HG02840 (cell line): ENCODE data around the gene ATP5PD.
"Not testable (repeated sequence)": the region's sequence is repeated elsewhere in the genome, so short reads cannot be mapped to it uniquely, and the experiment has no call there.

Experiments used
- ATAC-seq: cut with Tn5 transposase; IDR thresholded peaks from one replicate; pipeline ENCODE4 v1.9.1; 2021; ENCODE audit warnings: mild to moderate bottlenecking, moderate library complexity, moderate number of reproducible peaks; ENCODE audit not compliant: unreplicated experiment, low FRiP score

ATP5PD gene

DNA sequence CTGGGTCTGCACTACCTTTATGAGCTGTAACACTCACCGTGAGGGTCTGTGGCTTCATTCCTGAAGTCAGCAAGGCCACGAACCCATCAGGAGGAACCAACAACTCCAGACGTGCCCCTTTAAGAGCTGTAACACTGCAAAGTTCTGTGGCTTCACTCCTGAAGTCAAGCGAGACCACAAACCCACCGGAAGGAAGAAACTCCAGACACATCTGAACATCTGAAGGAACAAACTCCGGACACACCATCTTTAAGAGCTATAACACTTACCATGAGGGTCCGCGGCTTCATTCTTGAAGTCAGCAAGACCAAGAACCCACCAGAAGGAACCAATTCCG, 21.4 kb downstream of the ATP5PD start:
- not testable (repeated sequence) for ATAC-seq

DNA sequence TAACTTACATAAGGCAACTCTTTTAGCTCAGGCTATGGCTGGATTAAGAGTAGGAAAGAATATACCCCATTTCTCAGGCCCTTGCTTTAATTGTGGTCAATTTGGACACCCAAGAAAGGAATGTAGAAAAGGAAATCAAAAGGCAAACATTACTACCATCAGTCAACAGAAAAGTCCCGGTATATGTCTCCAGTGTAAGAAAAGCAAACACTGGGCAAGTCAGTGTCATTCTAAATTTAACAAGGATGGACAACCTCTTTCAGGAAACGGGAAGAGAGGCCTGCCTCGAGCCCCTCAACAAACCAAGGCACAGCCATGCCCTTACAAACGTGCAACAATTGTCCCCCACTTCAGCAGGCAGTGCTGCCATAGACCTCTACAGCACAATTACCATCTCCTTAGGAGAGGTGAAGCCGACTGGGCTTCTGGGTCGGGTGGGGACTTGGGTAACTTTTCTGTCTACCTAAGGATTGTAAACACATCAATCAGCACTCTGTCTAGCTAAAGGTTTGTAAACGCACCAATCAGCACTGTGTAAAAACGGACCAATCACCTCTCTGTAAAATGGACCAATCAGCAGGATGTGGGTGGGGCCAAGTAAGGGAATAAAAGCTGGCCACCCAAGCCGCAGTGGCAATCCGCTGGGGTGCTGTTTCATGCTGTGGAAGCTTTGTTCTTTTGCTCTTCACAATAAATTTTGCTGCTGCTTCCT, 21.9 kb downstream of the ATP5PD start:
- ATAC-seq, result no peak

DNA sequence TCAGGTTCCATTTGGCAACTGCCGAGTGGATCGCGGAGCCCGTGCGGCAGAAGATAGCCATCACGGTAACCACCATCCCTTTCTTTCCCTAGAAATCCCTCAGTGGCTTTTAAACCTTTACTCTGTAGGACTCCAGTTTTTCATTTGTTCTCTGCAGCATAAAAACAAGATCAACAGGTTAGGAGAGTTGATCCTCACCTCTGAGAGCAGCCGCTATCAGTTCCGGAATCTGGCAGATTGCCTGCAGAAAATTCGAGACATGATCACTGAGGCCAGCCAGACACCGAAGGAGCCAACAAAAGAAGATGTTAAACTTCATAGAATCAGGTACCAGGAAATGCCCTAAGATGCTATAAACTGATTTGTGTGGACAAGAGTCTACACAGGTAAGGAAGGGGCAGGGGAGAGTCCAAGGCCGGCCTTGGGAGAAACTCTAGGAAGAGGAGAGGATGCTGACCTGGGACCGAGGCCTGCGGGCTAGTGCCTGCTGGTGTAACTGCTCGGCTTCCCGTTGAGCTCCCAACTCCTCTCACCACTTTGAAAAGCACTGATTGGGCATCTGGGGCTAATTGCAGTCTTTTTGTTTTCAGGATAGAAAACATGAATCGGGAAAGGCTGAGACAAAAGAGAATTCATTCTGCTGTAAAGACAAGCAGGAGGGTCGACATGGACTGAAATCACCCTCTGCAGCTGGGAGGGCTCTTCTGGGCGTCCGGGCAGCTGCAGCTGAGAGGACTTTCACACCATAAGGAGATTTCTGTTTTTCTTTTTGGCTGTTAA, 26.2 kb downstream of the ATP5PD start:
- no peak for ATAC-seq

DNA sequence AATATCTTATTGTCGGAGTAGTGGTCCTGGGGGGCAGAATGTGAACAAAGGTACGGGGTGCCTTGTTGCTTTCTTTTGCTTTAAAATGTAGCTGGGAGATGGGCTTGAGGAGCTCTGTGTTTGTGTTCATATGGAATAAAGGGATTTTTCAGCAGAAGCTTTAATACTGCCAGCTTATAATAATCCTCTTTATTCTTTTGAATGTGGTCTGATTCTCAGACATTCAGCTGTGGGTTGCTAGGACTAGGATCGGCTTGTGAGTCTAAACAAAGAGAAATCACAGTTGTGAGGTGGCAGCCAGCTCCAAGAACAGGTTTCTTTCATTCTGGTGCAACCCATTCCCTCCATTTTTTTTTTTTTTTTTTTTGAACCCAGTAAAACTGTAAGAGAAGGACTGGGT, 27.1 kb downstream of the ATP5PD start:
- no peak for ATAC-seq

DNA sequence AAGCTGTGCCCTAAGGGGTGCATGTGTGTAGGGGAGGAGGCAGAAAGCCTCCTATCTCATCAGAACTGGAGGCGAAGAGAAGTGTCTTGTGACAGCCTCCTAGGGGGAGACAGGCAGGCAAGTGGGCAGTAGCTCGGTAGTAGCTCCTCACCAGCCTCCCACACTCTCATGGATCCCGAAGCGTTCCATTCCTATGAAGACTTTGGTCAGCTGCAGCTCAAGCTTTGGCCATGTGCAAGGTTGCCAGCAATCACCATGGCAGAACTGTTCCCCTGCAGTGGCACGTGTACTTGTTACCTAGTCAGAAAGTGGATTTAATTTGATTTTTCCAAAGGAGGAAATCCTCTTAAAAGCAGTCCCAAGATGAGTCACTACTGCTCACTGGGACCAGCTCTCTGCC, 27.6 kb downstream of the ATP5PD start:
- no peak for ATAC-seq

DNA sequence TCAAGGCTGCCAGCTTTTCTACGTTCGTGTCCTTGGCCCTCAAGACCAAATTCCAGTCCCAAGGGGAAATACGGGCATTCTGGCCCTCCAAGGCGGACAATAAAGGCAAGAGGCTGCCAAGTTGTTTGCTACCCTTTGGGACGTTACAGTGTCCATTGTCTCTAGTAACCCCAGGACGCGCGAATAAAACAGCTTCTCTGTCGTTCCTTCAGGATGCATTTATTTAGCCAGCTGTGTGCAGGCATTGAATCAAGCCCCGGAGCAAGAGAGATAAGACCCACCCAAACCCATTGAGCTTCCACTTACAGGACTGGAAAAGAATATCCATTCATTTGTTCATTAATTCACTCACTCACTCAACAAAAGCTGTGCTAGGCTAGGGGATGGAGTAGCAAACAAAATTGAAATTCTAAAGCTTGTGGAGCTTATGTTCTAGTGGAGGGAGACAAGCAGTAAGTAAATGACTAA, 33.6 kb downstream of the ATP5PD start:
- ATAC-seq, result no peak

DNA sequence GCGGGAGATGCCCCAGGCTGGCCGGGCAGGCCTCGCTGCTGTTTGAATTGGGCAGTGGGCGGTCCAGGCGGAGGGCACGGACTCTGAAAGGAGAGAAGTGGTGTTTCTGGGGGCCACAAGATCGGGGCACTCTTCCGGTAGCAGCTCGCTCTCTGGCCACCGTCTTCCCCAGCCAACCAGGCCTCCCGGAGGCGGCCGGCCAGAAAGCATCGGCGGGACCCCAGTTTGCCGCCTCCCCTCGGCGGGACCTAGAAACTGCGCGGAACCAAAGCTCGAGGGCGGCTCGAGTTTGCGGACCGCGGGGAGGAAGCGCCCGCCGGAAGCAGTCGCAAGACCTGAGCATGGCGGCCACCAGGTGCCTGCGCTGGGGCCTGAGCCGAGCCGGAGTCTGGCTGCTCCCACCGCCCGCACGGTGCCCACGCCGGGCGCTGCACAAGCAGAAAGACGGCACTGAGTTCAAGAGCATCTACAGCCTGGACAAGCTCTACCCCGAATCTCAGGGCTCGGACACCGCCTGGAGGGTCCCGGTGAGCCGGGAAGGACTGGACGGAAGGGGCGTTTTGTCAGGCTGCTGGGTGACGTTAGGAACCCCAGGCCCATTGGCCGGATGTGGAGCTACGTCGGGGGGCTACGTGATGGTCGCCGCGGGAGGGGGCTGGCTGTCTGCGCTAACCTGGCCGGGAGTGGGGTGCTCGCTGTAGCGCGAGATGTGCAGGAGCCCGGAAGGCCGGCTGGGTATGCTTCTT, 34.2 kb downstream of the ATP5PD start, which contains the start of gene MRPL58:
MRPL58 (plus strand) TSS at position 325 of the 746 bp plus-strand sequence; CDS start at position 342, 17 bp downstream.
- ATAC-seq, result peak; percentile 91

DNA sequence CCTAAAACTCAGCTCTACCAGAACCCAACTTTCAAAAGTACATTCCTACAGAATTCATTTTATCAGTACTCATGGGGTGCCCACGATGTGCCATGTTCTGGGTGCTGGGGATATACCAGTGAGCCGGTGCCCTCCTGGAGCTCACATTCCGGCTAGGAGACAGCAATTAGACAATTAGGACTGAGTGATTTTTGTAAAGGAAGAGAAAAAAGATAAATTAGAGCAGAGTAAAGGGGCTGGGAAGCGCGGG, 34.7 kb downstream of the ATP5PD start:
- ATAC-seq, result no peak

DNA sequence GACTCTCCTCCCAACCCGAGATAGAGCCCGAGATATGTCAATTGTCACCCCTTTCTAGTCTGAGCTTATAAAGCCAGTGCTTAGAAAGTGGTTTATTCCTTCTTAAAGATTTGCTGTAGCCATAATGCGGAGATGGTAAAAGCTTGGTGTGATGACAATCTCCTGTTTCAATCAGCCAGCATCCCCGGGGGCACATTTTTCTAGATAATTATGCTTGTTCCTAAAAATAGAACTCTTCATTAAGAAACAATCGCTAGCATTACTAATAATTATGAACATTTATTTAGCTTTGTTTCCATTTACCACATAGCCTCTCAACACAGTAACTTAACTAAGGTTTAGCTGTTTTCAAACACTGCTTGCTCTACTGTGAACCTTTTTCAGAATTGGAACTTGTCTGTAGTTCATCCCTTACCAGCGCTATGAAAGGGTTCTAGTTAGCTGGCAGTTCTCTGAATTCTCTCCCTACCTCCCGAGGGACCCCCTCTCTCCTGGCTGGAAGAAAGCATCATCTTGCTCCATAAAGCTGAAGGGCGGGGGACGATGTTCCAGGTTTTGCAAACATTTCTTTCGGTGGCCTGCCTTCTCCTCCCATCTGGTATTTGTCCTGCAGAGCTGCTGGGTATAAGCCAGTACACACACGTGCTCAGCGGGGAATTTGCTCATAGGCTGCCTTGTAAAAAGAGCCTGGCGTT, 35.2 kb downstream of the ATP5PD start:
- no peak for ATAC-seq

DNA sequence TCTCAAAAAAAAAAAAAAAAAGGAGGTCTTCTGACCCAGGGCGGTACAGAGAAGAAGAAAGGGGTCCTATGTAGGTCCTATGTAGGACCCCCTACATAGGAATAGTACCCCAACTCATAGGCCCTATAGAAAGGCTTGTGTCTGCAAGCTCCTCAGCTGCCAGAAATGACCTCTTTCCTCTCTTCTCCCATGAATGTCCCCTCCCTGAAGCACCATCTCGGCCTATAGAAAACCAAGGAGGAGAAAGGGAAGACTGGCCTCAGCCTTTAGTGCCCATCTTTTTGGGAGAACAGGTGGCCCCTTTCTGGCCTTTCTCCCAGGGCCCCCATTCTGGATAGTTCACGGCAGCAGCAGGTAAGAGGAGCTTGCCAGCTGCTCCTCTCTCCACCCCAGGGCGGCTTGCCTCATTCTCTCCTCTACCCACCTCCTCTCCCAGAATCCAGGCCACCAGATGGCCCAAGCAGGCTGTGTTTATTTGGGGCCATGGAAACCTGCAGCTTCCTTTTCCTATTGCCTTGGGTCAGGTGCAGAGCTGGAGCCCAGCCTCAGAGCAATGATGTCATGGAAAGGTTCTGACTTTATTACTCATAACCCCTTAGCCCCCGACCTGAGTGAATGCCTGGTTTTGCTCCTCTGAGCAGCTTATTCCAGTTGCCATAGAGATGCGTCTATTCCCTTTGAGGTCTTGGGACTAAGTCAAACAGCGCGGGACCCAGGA, 35.9 kb downstream of the ATP5PD start:
- ATAC-seq, result no peak

DNA sequence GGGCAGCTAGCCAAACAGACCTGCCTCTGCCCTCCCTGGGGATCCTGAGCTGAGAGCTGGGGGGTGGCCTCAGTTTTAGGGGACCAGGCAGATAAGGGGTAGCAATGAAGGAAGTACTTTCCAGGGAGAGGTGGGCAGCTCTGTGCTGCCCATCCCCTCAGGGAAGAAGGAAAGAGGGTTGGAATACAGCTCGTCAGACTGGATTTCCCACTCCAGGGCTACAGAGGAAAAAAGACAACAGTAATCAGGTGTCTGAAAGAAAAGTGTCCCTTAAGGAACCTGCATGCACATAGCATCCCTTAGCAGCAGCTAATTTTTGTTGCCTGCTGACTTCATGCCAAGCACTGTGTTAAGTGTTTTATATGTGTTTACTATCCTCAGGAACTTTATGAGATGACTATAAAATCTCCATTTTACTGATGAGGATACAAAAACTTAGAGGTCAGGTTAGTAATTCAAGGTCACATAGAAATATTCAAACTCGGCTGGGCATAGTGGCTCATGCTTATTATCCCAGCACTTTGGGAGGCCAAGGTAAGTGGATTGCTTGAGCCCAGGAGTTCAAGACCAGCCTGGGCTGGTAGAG, 37.5 kb downstream of the ATP5PD start:
- ATAC-seq, result no peak

DNA sequence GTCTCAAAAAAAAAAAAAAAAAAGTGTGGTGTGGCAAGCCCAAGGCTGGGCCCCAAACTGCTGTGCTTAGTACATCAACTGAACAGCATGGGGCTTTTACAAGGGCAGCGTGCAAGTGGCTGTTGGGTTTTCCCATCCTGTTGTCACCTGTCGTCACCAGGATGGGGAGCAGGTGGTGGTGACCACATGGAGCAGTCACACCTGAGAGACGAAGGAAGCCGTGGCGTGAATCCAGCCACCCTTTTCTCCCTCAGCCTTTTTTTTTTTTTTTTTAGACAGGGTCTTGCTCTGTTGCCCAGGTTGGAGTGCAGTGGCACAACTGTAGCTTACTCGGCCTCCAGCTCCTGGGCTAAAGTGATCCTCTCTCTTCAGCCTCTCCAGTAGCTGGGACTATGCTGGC, 38.4 kb downstream of the ATP5PD start:
- ATAC-seq, result no peak

DNA sequence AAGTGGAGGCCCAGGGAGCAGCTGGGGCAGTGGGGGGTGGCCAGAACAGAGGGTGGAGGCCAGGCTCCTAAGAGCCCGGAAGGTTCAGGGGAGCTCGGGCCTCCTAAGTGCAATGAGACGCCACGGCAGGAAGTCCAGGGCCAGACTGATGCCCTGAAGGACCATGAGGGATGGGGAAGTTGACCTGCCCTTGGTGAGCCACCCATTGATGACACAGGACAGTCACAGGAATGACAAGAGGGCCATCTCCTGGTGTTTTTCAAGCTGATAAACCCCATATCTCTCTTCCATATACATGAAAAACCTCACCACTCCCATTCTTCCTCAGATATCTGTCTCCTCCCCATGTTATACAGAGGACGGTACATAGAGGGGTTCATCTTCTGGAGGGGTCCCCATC, 40.1 kb downstream of the ATP5PD start:
- no peak for ATAC-seq

DNA sequence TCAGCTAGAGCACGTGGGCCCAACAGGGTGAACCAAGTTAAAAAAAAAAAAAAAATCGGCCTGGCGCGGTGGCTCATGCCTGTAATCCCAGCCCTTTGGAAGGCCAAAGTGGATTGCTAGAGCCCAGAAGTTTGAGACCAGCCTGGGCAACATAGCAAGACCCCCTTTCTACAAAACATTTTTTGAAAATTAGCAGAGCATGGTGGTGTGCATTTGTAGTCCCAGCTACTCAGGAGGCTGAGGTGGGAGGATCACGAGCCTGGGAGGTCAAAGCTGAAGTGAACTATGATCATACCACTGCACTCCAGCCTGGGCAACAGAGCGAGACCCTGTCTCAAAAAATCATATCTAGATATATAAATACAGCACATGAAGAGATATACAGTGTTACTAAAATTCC, 40.7 kb downstream of the ATP5PD start:
- ATAC-seq, result not testable (repeated sequence)

DNA sequence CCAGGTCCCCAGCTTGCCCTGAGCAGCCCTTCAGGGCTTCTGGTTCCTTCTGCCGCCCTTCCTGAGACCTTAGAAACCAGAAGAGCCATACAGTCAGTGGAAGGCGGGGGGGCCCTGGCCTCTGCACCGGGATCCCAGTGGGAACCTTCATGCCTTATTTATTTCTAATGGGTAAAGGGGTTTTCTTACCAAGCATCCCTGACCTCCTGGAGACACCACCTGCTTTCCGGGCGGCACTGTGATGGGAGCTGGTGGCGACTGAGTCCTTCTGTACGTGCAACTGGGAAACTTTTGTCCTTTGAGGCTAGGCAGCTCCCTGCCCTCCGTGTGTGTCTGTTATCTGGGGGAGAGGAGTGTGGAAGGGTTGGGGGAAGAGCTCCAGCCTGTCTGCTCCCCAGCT, 41.5 kb downstream of the ATP5PD start:
- ATAC-seq, result no peak

DNA sequence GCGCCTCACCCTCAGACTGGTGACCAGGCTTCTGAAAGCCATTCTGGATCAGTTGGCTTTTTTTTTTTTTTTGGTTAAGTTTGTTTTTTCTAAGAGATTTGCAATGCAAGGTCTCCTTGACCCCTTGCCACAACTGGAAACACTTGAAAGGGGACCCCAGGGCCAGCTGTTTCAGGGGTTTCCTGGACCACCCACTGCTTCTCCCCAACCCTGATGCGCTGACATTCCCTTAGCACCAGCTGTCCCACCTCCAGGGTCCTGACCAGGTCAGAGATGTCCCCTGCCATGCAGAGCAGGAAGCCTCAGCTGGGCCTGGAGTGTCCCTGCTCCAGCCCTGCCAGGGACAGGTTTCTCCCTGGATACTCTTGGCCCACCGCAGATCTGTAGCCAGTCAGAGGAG, 42.4 kb downstream of the ATP5PD start:
- no peak for ATAC-seq

DNA sequence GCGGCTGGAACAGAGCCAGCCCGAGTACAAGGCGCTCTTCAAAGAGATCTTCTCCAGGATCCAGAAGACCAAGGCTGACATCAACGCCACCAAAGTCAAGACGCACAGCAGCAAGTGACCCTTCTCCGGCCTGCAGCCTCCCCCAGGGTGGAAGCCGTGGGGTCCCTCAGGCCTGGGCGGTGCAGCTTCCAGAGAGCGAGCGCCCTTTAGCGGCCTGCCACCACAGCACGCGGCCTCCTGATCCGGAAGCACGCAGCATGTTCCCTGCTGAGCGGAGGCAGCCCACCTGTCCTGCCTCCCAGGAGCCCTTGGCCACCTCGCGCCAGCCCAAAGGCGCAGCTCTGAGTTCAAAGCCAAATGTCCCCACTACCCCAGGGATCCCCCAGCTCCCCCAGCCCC, 42.8 kb downstream of the ATP5PD start:
- ATAC-seq, result no peak

DNA sequence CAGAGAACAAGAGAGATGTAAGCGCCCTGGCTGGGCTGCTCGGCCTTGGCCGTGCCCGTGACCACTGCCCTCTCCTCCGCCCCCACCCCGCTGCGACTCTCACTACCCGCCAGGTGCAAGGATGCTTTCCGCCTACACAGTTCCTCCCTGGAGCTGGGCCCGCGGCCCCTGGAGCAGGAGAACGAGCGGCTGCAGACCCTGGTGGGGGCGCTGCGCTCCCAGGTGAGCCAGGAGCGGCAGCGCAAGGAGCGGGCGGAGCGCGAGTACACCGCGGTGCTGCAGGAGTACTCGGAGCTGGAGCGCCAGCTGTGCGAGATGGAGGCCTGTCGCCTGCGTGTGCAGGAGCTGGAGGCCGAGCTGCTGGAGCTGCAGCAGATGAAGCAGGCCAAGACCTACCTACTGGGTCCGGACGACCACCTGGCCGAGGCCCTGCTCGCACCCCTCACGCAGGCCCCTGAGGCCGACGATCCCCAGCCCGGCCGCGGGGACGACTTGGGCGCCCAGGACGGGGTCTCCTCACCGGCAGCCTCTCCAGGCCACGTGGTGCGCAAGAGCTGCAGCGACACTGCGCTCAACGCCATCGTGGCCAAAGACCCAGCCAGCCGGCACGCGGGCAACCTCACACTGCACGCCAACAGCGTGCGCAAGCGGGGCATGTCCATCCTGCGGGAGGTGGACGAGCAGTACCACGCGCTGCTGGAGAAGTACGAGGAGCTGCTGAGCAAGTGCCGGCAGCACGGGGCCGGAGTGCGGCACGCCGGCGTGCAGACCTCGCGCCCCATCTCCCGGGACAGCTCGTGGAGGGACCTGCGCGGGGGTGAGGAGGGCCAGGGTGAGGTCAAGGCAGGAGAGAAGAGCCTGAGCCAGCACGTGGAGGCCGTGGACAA, 43.5 kb downstream of the ATP5PD start:
- ATAC-seq, result no peak
